ENCODE results near the gene ABHD16B.

DNA sequence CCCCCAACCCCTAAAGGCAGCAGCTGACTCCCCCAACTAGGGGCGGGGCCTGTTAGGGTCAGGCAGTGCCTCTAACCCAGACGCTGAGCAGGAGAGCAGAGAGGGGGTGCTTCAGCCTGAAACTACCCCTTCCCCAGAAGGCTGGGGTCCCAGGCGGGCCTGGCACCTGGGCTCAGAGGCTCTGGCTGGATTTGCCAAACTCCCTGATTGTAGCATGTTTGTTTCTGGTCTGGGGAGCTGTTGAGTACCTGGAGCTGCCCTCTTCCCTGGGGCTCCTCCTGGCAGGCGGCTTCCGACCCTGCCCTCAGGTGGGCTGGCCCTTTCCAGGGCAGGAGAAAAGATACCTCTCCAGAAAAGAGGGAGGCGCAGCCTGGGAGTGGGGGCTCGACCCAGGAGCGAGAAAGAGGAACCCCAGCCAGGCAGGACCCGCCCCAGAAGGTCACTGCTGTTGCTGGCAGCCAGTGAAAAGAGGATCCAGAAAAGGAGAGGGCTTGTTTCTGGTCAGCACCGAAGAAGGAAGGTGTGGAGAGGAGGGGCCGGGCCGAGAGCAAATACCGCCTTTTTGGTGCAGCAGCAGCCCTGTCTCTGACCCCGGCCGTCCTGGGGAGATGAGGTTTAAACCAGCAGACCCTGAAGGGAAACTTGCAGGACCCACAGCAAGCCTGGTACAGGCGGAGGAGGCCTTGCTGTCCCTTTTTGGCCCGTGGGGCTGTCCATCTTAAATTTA is 810 bp upstream of the ABHD16B start:
- TF ChIP-seq ZNF274 (IDR thresholded peaks at IDR 0.05; ENCODE audit: low read depth, low read length) (no peak), SUZ12 (IDR thresholded peaks at IDR 0.05; ENCODE audit: extremely low read depth, insufficient read depth, insufficient read length) (no peak), YY1 (IDR thresholded peaks at IDR 0.05; ENCODE audit: insufficient read depth, insufficient read length) (no peak)
